Stomach (tissue), 9 donors: ENCODE results near the gene CDCA3. TPM values are rescaled to one million over a fixed set of nuclear protein-coding genes. Genes with fewer than 3 reads are reported as not detected.

Experiments
- DNase-seq, 2 donors: peaks; one replicate each; pipeline versions ENCODE4 v3.0.0 to v3.0.0-alpha.2; 2013 to 2019
- H3K27ac ChIP-seq, 5 donors: fragments of 200-600 bp in 4 of 5; sonication (generic) in 4 of 5; one replicate each; pipeline ENCODE4 v1.5.1; 2013 to 2019; ENCODE audit warnings: mild to moderate bottlenecking in 1 of 5, moderate library complexity in 1 of 5
- H3K27me3 ChIP-seq, 3 donors: fragments of 200-600 bp; sonication (generic); one replicate each; pipeline ENCODE4 v1.5.1; 2017 to 2019; ENCODE audit warnings: mixed run types in 1 of 3
- H3K36me3 ChIP-seq, 4 donors: fragments of 200-600 bp; sonication (generic); 1 replicate in 3 of 4; 2 replicates in 1 of 4; pipeline ENCODE4 v1.5.1; 2016 to 2019
- H3K4me1 ChIP-seq, 4 donors: fragments of 200-600 bp; sonication (generic); one replicate each; pipeline ENCODE4 v1.5.1; 2016 to 2019
- H3K4me3 ChIP-seq, 4 donors: fragments of 200-600 bp; sonication (generic) in 3 of 4; one replicate each; pipeline ENCODE4 v1.5.1; 2016 to 2019; ENCODE audit warnings: mild to moderate bottlenecking in 1 of 4
- H3K9me3 ChIP-seq, 4 donors: fragments of 200-600 bp; sonication (generic); one replicate each; pipeline ENCODE4 v1.5.1; 2016 to 2019
- EP300 ChIP-seq: sonication (generic); formaldehyde crosslinking; IDR thresholded peaks from one replicate; pipeline ENCODE4 v1.6.1; 2017; ENCODE audit warnings: antibody characterized with exemption
- POLR2A ChIP-seq, 4 donors: fragments of 450-650 bp; IDR thresholded peaks; one replicate each; pipeline ENCODE4 v1.6.1; 2016; ENCODE audit warnings: antibody characterized with exemption in 4 of 4, control low read depth in 2 of 4, mild to moderate bottlenecking in 1 of 4, moderate library complexity in 1 of 4
- POLR2AphosphoS5 ChIP-seq, 3 donors: sonication (generic); formaldehyde crosslinking; IDR thresholded peaks; one replicate each; pipeline ENCODE4 v1.6.1; 2016; ENCODE audit warnings: antibody characterized with exemption in 3 of 3
- WGBS, 5 donors: extraction: QIAGEN DNeasy Blood & Tissue Kit in 3 of 5; methylation state at CpG; one replicate each; pipeline versions ENCODE4 v1.1.5 to v1.1.7; 2013 to 2018; 5-methylcytosine and 5-hydroxymethylcytosine counted together
- intact Hi-C: fragments of 100-400 bp; cut with DNase I; formaldehyde crosslinking; loops from one replicate; pipeline ENCODE4 v1.15.1; 2023; ENCODE audit warnings: low total_unique reads
- polyA plus RNA-seq, 3 donors: library from polyadenylated mRNA; stranded (reverse); fragments of 200-250 nt; gene quantifications; one replicate each; pipeline ENCODE4 v1.2.3, GENCODE V29; 2013
- total RNA-seq, 5 donors: library from RNA; depleted of rRNA; stranded (reverse); fragments of >200 nt; gene quantifications; one replicate each; pipeline versions ENCODE4 v1.1.0 to v1.2.3, GENCODE V29; 2014 to 2016
- TF ChIP-seq, protein P1 (sequence below), 7 experiments: fragments of 450-650 bp in 4 of 7; fragments of 200-600 bp in 3 of 7; sonication (generic) in 3 of 7; IDR thresholded peaks; one replicate each; pipeline ENCODE4 v1.5.1; 2016 to 2019; ENCODE audit warnings: antibody characterized with exemption in 7 of 7, control low read depth in 2 of 7, mild to moderate bottlenecking in 1 of 7
- donor health status: healthy with polysubstance abuse.
- donor health status: Bipolar disorder and iron deficiency.
- donor health status: healthy.

Gene CDCA3
- total and polyA plus RNA-seq, 8 donors, result 2.1 to 56.0 (median 11.0) TPM

DNA sequence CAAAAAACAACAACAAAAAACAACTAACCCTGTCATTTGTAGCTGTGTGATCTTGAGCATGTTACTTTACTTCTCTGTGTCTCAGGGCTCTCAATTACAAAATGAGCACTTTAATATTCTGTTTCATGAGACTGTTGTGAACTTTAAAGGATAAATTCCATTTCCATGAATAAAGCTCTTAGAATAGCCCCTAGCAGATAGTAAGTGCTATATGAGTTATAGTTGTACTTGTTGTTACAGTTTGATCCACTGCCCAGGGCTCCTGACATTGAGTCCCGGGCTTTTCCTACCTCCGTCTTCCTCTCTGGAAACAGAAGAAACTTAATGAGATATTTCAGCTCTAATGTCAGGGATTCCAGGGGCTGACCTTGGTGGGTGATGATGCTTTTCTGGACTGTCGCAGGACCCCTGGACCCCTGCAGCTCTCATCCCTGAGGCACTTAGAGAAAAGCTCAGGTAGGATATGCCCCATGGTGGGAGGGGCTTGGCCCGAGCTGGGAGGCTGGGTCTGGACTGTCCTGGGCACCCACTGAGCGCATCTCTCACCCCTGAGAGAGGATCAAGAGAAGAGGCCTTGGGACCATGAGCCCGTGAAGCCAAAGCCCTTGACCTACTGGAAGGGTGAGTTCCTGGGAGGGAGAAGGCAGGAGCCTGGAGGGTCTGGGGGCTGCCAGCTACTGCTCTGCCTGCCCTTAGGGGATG, 17.7 kb downstream of the CDCA3 start:
- no peak for DNase-seq
- WGBS, 5 donors, result 85 to 88% (median 85%) methylated on average over 6 of the region's 6 CpGs
- intact Hi-C loops, result no loop called here
- TF ChIP-seq EP300, result no peak
- no peak for TF ChIP-seq POLR2A (IDR thresholded peaks at IDR 0.05)
- no peak for TF ChIP-seq POLR2AphosphoS5 (IDR thresholded peaks at IDR 0.05)
- TF ChIP-seq, protein P1, sequence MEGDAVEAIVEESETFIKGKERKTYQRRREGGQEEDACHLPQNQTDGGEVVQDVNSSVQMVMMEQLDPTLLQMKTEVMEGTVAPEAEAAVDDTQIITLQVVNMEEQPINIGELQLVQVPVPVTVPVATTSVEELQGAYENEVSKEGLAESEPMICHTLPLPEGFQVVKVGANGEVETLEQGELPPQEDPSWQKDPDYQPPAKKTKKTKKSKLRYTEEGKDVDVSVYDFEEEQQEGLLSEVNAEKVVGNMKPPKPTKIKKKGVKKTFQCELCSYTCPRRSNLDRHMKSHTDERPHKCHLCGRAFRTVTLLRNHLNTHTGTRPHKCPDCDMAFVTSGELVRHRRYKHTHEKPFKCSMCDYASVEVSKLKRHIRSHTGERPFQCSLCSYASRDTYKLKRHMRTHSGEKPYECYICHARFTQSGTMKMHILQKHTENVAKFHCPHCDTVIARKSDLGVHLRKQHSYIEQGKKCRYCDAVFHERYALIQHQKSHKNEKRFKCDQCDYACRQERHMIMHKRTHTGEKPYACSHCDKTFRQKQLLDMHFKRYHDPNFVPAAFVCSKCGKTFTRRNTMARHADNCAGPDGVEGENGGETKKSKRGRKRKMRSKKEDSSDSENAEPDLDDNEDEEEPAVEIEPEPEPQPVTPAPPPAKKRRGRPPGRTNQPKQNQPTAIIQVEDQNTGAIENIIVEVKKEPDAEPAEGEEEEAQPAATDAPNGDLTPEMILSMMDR (IDR thresholded peaks at IDR 0.05), result no peak
- peaks cover 7 to 21% (median 14%) of the 10 kb centered on the region in 4 donors for H3K4me1 ChIP-seq
- peaks cover 0 to 62% (median 55%) of the 10 kb centered on the region in 4 donors for H3K36me3 ChIP-seq
- H3K9me3 ChIP-seq, result no peaks in the 10 kb centered on the region
- H3K27ac ChIP-seq, result peak overlapping the region in 1 of 5 donors; percentile 9
- peaks cover 0 to 17% (median 0%) of the 10 kb centered on the region in 3 donors for H3K27me3 ChIP-seq
- H3K4me3 ChIP-seq, result no peak overlapping the region

DNA sequence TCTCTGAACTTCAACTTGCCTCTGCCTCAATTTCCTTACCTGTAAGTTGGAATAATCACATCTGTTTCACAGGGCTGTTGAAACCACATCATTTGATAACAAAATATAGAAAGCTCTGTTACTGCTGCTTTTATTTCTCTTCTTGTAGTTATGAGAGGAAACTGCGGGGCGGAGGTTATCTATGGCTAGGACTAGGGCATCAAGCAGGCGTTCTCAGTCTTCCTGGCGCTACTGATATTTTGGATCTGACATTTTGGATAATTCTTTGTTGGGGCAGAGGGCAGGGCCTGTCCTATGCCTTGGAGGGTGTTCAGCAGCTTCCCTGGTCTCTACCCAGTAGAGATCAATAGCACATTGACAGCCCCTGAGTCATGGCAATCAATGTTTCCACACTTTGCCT, 19.0 kb downstream of the CDCA3 start:
- WGBS, 5 donors, result 75 to 90% (median 85%) methylated on average over 4 of the region's 4 CpGs
- DNase-seq, result no peak
- TF ChIP-seq POLR2A (IDR thresholded peaks at IDR 0.05), result no peak
- TF ChIP-seq, protein P1 (IDR thresholded peaks at IDR 0.05), result no peak
- no peak for TF ChIP-seq EP300
- no peak for TF ChIP-seq POLR2AphosphoS5 (IDR thresholded peaks at IDR 0.05)

DNA sequence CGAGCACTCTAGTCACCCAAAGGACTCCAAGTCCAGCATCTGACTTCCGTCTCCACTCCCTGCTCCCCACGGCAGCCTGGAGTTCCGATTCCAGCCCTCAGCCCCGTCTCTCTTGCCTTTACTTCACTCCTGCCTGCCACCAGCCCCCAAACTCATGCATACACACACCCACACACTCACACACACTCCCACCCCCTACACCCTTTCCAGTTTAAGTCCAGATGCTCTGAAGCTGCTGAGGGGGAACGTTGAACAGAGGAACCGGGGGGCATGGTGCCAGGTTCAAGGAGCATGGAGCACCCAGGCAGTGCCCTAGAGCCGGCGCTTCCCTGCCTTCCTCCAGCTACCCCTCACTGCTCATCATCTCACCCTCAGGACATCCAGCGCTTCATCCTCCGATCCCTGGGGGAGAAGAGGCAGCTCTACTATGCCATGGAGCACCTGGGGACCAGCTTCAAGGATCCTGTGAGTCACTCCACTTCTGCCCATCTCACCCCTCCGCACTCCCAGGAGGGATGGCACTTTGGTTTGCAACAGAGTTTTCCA, 19.6 kb downstream of the CDCA3 start:
- WGBS, 5 donors, result 88 to 93% (median 89%) methylated on average over 12 of the region's 12 CpGs
- DNase-seq, result no peak
- TF ChIP-seq POLR2A (IDR thresholded peaks at IDR 0.05), result no peak
- TF ChIP-seq EP300, result no peak
- TF ChIP-seq, protein P1 (IDR thresholded peaks at IDR 0.05), result no peak
- no peak for TF ChIP-seq POLR2AphosphoS5 (IDR thresholded peaks at IDR 0.05)
- Histone ChIP-seq H3K9me3 (no peaks in the 10 kb centered on the region), H3K27me3 (peaks cover 0 to 34% (median 0%) of the 10 kb centered on the region in 3 donors), H3K4me3 (no peak overlapping the region), H3K4me1 (peaks cover 12 to 39% (median 29%) of the 10 kb centered on the region in 4 donors), H3K36me3 (peaks cover 0 to 44% (median 37%) of the 10 kb centered on the region in 4 donors), H3K27ac (no peak overlapping the region)
- intact Hi-C loops, result no loop called here

More for the DNA sequence above, 19.0 kb downstream of the CDCA3 start:
- Histone ChIP-seq H3K4me1 (peaks cover 11 to 33% (median 25%) of the 10 kb centered on the region in 4 donors), H3K36me3 (peaks cover 0 to 50% (median 43%) of the 10 kb centered on the region in 4 donors), H3K9me3 (no peaks in the 10 kb centered on the region), H3K27ac (no peak overlapping the region), H3K4me3 (no peak overlapping the region), H3K27me3 (peaks cover 0 to 29% (median 0%) of the 10 kb centered on the region in 3 donors)
- intact Hi-C loops, result no loop called here

DNA sequence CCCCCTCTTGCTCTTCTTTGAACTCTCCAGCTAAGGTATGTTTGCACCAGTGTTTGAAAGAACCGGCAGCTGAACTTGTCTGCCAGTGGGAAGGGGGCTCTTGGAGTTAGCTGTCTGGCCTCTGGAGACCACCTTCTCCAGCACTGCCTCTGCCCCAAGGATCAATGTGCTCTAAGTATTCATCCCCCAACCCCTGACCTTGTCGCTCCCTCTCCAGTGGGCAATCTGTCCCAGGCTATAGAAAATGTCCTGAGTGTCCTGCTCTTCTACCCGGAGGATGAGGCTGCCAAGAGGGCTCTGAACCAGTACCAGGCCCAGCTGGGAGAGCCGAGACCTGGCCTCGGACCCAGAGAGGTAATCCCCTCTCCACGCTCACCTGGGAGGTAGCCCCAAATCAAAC, 20.1 kb downstream of the CDCA3 start:
- H3K27me3 ChIP-seq, result peaks cover 0 to 39% (median 0%) of the 10 kb centered on the region in 3 donors
- H3K9me3 ChIP-seq, result no peaks in the 10 kb centered on the region
- peaks cover 12 to 42% (median 29%) of the 10 kb centered on the region in 4 donors for H3K4me1 ChIP-seq
- no peak for DNase-seq
- intact Hi-C loops, result no loop called here
- H3K27ac ChIP-seq, result no peak overlapping the region
- no peak overlapping the region for H3K4me3 ChIP-seq
- WGBS, 5 donors, result 88 to 98% (median 89%) methylated on average over 6 of the region's 6 CpGs
- peaks cover 0 to 44% (median 36%) of the 10 kb centered on the region in 4 donors for H3K36me3 ChIP-seq
- no peak for TF ChIP-seq POLR2A (IDR thresholded peaks at IDR 0.05)
- no peak for TF ChIP-seq POLR2AphosphoS5 (IDR thresholded peaks at IDR 0.05)
- TF ChIP-seq EP300, result no peak
- TF ChIP-seq, protein P1 (IDR thresholded peaks at IDR 0.05), result no peak
